Stimulated activated CD4-positive, alpha-beta T cell treated with anti-CD3 and anti-CD28 coated beads, Interleukin-1b, Interleukin-23, amount 100 ng/mL, for 1 hour (primary cell): ENCODE measurements around the gene FTH1.
"Not testable (repeated sequence)": the region's sequence is repeated elsewhere in the genome, so short reads cannot be mapped to it uniquely, and the experiment has no call there.

ENCODE experiments used
- DNase-seq, 2 donors: peaks; one replicate each; pipeline ENCODE4 v3.0.0-alpha.2; 2020; ENCODE audit warnings: low read depth in 2 of 2

FTH1 gene

GRCh38 chr11:61963282-61964057, 4.0 kb downstream of the FTH1 start:
- no peak for DNase-seq

- no peak for DNase-seq
Observed at GRCh38 chr11:61963016-61963281, 4.5 kb downstream of the FTH1 start.

GRCh38 chr11:61962213-61963015, 5.0 kb downstream of the FTH1 start:
- no peak for DNase-seq

GRCh38 chr11:61961570-61962212, 5.7 kb downstream of the FTH1 start:
- DNase-seq: no peak

GRCh38 chr11:61960532-61960931, 6.9 kb downstream of the FTH1 start:
- no peak for DNase-seq

GRCh38 chr11:61959678-61960077, 7.8 kb downstream of the FTH1 start:
- no peak for DNase-seq

- no peak for DNase-seq
Observed at GRCh38 chr11:61959114-61959513, 8.3 kb downstream of the FTH1 start.

GRCh38 chr11:61958590-61958989, 8.8 kb downstream of the FTH1 start:
- no peak for DNase-seq

GRCh38 chr11:61957021-61957770, 10.2 kb downstream of the FTH1 start:
- no peak for DNase-seq

- DNase-seq: no peak
Observed at GRCh38 chr11:61956191-61957020, 11.0 kb downstream of the FTH1 start.

GRCh38 chr11:61955422-61956135, 11.9 kb downstream of the FTH1 start:
- no peak for DNase-seq

- no peak for DNase-seq
Observed at GRCh38 chr11:61954851-61955421, 12.5 kb downstream of the FTH1 start.

GRCh38 chr11:61954106-61954850, 13.2 kb downstream of the FTH1 start:
- no peak for DNase-seq

GRCh38 chr11:61953632-61954031, 13.8 kb downstream of the FTH1 start:
- not testable (repeated sequence) for DNase-seq

GRCh38 chr11:61952882-61953281, 14.6 kb downstream of the FTH1 start:
- DNase-seq: no peak

- no peak for DNase-seq
Observed at GRCh38 chr11:61951484-61952135, 15.8 kb downstream of the FTH1 start.

- DNase-seq: no peak
Observed at GRCh38 chr11:61950035-61950547, 17.3 kb downstream of the FTH1 start, which contains the start of gene BEST1. Gene BEST1 (plus strand): TSS chr11:61950351. CDS start chr11:61951807, 1,456 bp downstream.

GRCh38 chr11:61949169-61950034, 18.0 kb downstream of the FTH1 start:
- no peak for DNase-seq
